HUES64 (cell line): ENCODE measurements around the gene IGSF21.

Experiments
- H3K27ac ChIP-seq: 2 replicates; pipeline ENCODE4 v1.7.0; 2013; ENCODE audit warnings: low read depth, low read length, inconsistent platforms
- H3K27me3 ChIP-seq: 2 replicates; pipeline ENCODE4 v1.6.1; 2013; ENCODE audit warnings: mild to moderate bottlenecking, low read length; ENCODE audit not compliant: insufficient read depth
- H3K36me3 ChIP-seq: 2 replicates; pipeline ENCODE4 v1.6.1; 2013; ENCODE audit warnings: mild to moderate bottlenecking, low read length; ENCODE audit not compliant: insufficient read depth
- H3K4me1 ChIP-seq: 2 replicates; pipeline ENCODE4 v1.6.1; 2013; ENCODE audit warnings: mild to moderate bottlenecking, low read length, moderate library complexity; ENCODE audit not compliant: insufficient read depth
- H3K4me3 ChIP-seq: 2 replicates; pipeline ENCODE4 v1.5.1; 2013; ENCODE audit warnings: mild to moderate bottlenecking, low read length, moderate library complexity
- H3K9ac ChIP-seq: 2 replicates; pipeline ENCODE4 v1.6.1; 2013; ENCODE audit warnings: mild to moderate bottlenecking, low read depth, low read length
- H3K9me3 ChIP-seq: 2 replicates; pipeline ENCODE4 v1.6.1; 2013; ENCODE audit warnings: low read depth, low read length; ENCODE audit not compliant: insufficient read depth
- WGBS: fragments of 150-250, 120-280 bp; methylation state at CpG from one replicate; pipeline ENCODE4 v1.1.7; 2013; ENCODE audit warnings: missing lambda C conversion rate; 5-methylcytosine and 5-hydroxymethylcytosine counted together

Gene IGSF21

DNA sequence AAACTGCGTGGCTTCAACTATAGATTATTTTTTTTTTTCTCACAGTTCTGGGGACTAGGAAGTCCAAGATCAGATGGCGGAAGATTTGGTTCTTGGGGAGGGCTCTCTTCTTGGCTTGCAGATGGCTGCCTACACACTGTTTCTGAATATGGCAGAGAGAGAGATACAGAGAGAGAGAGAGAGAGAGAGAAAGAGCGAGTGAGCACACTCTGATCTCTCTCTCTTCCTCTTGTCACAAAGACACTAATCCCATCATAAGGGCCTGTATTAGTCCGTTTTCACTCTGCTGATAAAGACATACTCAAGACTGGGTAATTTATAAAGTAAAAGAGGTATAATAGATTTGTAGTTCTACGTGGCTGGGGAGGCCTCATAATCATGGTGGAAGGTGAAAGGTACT is 79.5 kb downstream of the IGSF21 start:
- no peaks in the 10 kb centered on the region for H3K27me3 ChIP-seq
- no peak overlapping the region for H3K27ac ChIP-seq
- WGBS, result 91% methylated on average over 3 of the region's 5 CpGs
- no peaks in the 10 kb centered on the region for H3K36me3 ChIP-seq
- no peak overlapping the region for H3K9ac ChIP-seq
- no peak overlapping the region for H3K4me3 ChIP-seq
- H3K9me3 ChIP-seq, result no peaks in the 10 kb centered on the region
- peaks cover 7% of the 10 kb centered on the region; the same call in 1 of the 2 replicates for H3K4me1 ChIP-seq

DNA sequence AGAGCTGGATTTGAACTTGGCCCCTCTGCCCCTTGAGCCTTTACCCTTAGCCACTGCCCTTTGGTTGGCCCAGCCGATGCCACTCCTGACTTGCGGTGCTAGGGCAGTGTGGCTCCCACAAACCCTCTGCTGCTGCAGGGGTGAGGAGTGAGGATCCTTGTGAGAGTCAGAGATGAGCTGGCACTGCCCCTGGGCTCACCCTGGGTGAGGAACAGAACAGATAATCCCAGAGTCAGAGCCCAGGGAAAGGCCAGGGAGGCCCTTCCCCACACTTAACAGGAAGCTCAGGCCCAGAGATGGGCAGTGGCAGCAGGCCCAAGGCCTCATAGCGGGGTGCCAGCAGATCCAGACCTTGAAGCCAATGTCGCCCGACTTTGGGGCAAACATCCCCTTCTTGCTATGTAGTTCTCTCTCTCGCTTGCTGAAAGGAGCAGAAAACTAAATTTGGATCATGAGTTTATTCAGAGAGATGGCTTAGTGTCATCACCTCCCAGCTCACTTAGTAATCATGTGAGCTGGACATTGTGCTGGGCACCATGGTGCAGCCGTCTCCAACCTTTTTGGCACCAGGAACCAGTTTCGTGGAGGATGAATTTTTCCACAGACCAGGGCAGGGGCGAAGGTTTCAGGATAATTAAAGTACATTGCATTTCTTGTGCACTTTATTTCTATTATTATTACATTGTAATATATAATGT is 81.4 kb downstream of the IGSF21 start:
- Histone ChIP-seq H3K36me3 (no peaks in the 10 kb centered on the region), H3K4me1 (0 out of 2 replicates have a peak, but pooled peaks cover 3% of the 10 kb centered on the region), H3K27me3 (no peaks in the 10 kb centered on the region), H3K27ac (no peak overlapping the region), H3K9me3 (no peaks in the 10 kb centered on the region), H3K4me3 (no peak overlapping the region), H3K9ac (no peak overlapping the region)
- WGBS, result 94% methylated on average over 9 of the region's 9 CpGs

DNA sequence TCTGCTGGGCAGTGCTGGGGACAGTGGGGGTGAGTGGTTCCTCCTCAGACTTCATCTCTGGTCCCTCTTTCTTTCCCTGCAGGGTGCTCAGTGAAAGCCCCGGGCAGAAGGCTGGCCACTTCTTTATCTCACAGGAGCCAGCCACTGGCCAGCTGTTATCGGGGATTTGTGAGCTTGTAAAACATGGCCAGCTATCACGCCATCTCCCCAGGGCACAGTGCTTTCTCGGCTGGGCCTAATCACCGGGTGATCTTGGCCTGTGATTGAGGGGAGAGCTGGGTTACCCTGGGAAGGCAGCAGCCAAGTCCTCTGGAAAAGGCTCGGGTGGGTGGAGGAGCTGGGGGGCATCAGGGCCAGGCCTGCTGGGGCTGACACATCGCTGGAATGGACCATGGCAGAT is 83.0 kb downstream of the IGSF21 start:
- 82% methylated on average over 5 of the region's 7 CpGs for WGBS
- Histone ChIP-seq H3K9ac (no peak overlapping the region), H3K27ac (no peak overlapping the region)

DNA sequence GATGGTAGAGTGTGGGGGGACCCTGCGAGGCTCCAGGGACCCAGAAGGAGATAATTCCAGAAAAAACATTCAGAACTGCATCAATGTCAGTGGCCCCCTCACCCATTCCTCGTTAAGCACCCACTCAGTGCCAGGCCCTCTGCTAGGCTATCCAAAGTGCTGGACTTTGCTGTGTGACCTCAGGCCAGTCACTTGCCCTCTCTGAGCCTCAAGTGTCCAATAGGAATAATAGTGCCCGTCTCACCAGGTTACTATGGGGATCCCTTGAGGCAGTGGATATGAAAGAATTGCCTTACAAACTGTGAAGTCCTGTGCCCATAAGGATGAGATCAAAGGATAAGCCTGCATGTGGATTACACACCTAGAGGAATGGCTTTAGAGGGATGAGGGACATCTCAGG is 83.4 kb downstream of the IGSF21 start:
- no peaks in the 10 kb centered on the region for H3K36me3 ChIP-seq
- WGBS, result 95% methylated on average over 3 of the region's 3 CpGs
- no peaks in the 10 kb centered on the region for H3K27me3 ChIP-seq
- no peak overlapping the region for H3K27ac ChIP-seq
- H3K4me3 ChIP-seq, result no peak overlapping the region
- H3K9me3 ChIP-seq, result no peaks in the 10 kb centered on the region
- H3K4me1 ChIP-seq, result 0 out of 2 replicates have a peak, but pooled peaks cover 3% of the 10 kb centered on the region
- H3K9ac ChIP-seq, result no peak overlapping the region

More for the DNA sequence above, 83.0 kb downstream of the IGSF21 start:
- H3K4me1 ChIP-seq, result 0 out of 2 replicates have a peak, but pooled peaks cover 3% of the 10 kb centered on the region
- H3K4me3 ChIP-seq, result no peak overlapping the region
- no peaks in the 10 kb centered on the region for H3K36me3 ChIP-seq
- no peaks in the 10 kb centered on the region for H3K9me3 ChIP-seq
- no peaks in the 10 kb centered on the region for H3K27me3 ChIP-seq

DNA sequence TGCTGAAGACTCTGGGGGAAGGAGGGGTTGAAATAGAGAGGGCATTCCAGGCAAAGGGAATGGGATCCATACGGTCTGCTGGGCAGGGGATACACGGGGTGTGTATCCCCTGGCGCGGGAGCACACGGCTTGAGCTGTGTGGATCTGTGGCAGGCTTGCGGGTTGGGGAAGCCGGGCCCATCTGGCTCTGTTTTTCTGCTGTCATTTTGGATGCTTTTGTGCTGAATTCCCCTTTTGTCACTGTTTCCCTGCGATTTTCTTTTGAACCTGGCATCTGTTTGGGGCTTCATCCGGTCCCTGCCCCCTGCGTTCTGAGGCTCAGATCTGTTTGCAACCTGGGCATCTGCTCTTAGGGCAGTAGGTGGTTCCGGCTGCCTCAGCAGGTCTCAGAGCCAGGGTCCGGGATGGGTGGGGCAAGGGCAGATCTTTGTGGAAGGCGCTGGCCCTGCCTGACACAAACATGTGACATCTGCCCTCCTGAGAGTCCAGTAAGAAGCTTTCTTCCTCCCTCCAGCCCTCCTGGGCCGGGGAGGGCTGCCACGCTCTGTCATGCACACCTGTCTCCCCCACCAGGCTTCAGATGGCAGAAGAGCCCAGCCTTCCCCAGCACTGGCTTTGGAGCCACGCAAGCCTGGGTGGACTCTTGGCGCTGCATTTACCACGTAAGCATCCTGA is 84.0 kb downstream of the IGSF21 start:
- H3K4me3 ChIP-seq, result no peak overlapping the region
- no peaks in the 10 kb centered on the region for H3K9me3 ChIP-seq
- 0 out of 2 replicates have a peak, but pooled peaks cover 3% of the 10 kb centered on the region for H3K4me1 ChIP-seq
- H3K27ac ChIP-seq, result no peak overlapping the region
- no peaks in the 10 kb centered on the region for H3K36me3 ChIP-seq
- 88% methylated on average over 18 of the region's 18 CpGs for WGBS
- no peak overlapping the region for H3K9ac ChIP-seq
- no peaks in the 10 kb centered on the region for H3K27me3 ChIP-seq

DNA sequence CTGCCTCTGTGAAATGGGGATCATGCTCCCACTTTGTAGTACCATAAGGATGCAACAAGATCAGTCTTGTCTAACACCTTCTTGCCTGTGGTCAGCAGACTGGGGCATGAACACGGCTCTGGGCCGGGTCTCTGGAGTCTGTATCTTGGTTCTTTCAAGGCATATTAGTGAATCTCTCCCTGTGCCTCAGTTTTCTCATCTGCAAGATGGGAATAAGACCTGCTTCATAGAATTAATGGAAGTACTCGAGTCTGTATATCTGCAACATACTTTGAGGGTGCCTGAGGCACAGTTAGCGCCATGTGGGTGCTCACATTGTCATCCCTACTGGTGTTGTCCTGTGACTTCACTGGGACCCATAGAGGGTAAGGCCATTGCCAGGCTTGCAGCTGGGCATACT is 84.6 kb downstream of the IGSF21 start:
- no peaks in the 10 kb centered on the region for H3K9me3 ChIP-seq
- no peak overlapping the region for H3K4me3 ChIP-seq
- 83% methylated on average over 4 of the region's 4 CpGs for WGBS
- no peak overlapping the region for H3K9ac ChIP-seq
- H3K4me1 ChIP-seq, result 0 out of 2 replicates have a peak, but pooled peaks cover 3% of the 10 kb centered on the region
- H3K27ac ChIP-seq, result no peak overlapping the region
- no peaks in the 10 kb centered on the region for H3K36me3 ChIP-seq
- H3K27me3 ChIP-seq, result no peaks in the 10 kb centered on the region

DNA sequence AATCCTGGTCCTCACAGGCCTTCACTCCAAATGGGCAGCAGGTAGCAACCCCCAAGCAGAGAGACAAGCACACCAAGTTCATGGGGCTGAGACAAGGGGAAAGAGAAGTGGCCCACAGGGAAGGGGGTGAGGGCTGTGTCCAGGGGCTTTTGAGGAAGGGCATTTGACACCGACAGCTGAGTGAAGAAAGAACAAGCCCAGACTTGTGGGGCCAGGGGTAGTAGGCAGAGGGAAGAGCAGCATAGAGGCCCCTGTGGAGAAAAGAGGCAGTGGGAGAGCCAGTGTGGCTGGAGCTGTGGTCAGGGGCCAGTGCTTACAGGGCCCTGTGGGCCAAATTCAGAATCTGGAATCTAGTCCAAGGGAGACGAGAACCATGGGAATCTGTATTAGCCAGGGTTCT is 85.4 kb downstream of the IGSF21 start:
- Histone ChIP-seq H3K9ac (no peak overlapping the region), H3K36me3 (no peaks in the 10 kb centered on the region), H3K27ac (no peak overlapping the region), H3K9me3 (no peaks in the 10 kb centered on the region), H3K4me3 (no peak overlapping the region), H3K27me3 (no peaks in the 10 kb centered on the region), H3K4me1 (0 out of 2 replicates have a peak, but pooled peaks cover 3% of the 10 kb centered on the region)
- 93% methylated on average over 2 of the region's 2 CpGs for WGBS

DNA sequence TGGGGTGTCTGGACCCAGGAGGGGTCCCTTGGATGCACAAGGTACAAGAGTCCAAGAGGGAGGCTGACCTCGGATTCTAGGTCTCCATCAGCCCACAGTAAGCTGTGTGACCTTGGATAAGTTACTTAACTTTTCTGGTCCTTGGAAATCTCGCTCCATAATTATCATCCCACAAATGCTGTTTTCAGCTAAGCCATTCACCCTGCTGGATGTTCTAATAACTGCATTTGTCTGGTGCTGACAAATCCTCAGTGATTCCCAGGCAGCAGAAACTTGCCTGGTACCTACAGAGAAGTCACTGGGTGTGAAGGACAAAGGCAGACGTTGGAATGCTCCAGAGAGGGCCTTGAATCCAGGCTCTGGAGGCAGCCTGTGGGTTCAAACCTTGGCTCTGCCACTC is 89.7 kb downstream of the IGSF21 start:
- no peak overlapping the region for H3K9ac ChIP-seq
- 84% methylated on average over 3 of the region's 3 CpGs for WGBS
- H3K27ac ChIP-seq, result no peak overlapping the region
- peaks cover 11% of the 10 kb centered on the region; the same call in 1 of the 2 replicates for H3K4me1 ChIP-seq
- no peak overlapping the region for H3K4me3 ChIP-seq
- no peaks in the 10 kb centered on the region for H3K9me3 ChIP-seq
- no peaks in the 10 kb centered on the region for H3K27me3 ChIP-seq
- no peaks in the 10 kb centered on the region for H3K36me3 ChIP-seq

DNA sequence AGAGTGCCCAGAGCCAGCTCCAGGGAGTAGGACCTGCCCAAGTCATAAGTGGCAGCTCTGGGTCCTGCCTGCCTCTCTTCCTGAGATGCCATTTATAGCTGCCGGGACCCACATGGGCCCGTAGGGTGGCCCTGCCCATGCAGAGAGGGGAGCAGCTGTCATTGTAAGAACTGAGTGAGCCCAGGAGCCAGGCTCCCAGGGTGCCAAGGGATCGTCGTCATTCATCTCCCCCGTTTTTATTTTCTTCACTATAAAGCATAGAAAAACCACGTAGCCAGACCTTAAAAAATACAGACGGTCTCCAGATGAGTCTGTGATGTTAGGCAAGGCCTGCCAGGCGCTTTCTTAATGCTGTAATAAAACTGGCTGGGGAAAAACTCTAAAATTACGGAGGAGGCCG is 90.7 kb downstream of the IGSF21 start:
- Histone ChIP-seq H3K4me3 (no peak overlapping the region), H3K9ac (no peak overlapping the region), H3K36me3 (no peaks in the 10 kb centered on the region), H3K27me3 (no peaks in the 10 kb centered on the region), H3K4me1 (peaks cover 11% of the 10 kb centered on the region; the same call in 1 of the 2 replicates), H3K27ac (no peak overlapping the region), H3K9me3 (no peaks in the 10 kb centered on the region)
- WGBS, result 91% methylated on average over 10 of the region's 10 CpGs

DNA sequence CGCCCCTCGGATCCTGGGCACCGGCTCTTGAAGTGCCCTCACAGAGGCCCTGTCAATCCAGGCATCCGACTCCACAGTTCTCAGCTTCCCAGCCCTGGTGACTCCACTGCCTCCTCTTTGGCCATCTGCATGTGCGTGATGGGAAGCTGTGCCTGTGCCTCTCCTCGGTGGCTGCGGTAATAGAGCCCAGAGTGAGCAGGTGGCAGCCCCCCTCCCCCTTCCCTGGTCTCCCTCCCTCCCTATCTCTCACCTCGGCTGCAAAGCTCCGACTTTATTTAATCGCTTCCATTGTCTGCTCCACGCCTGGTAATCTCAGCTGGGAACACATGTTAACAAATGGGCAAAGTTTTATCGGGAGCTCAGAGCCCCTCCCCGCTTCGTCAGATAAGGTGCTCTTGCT is 91.9 kb downstream of the IGSF21 start:
- 49% methylated on average over 13 of the region's 14 CpGs for WGBS
- Histone ChIP-seq H3K9ac (no peak overlapping the region), H3K27ac (no peak overlapping the region), H3K36me3 (no peaks in the 10 kb centered on the region), H3K27me3 (no peaks in the 10 kb centered on the region), H3K9me3 (no peaks in the 10 kb centered on the region), H3K4me1 (peaks cover 11% of the 10 kb centered on the region), H3K4me3 (no peak overlapping the region)

DNA sequence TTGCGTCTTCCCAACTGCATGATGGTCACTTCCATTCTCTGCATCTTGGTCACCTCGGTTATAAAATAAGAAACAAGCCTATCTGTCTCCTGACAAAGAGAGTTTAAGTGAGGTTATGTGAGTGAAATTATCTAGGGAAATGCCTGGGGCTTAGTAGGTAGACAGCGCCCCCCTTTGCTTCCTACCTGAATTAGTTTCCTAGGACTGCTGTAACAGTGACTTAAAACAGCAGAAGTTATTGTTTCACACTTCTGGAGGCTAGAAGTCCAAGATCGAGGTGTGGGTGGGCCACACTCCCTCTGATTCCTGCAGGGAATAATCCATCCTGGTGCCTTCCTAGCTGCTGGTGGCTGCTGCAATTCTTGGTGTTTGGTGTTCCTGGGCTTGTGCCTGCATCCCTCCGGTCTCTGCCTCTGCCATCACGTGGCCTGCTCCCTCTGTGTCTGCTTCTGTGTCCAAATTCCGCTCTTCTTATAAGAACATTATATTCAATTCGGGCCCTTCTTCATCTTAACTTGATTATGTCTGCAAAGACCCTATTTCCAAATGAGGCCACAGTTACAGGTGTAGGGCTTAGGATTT is 92.6 kb downstream of the IGSF21 start:
- Histone ChIP-seq H3K27ac (no peak overlapping the region), H3K36me3 (no peaks in the 10 kb centered on the region), H3K9ac (no peak overlapping the region), H3K9me3 (no peaks in the 10 kb centered on the region), H3K4me3 (no peak overlapping the region), H3K4me1 (peaks cover 11% of the 10 kb centered on the region), H3K27me3 (no peaks in the 10 kb centered on the region)
- 83% methylated on average over 8 of the region's 8 CpGs for WGBS
